ENCODE measurements around the gene NCOA5. TPM values are rescaled to one million over a fixed set of nuclear protein-coding genes. Genes with fewer than 3 reads are reported as not detected.

Gene NCOA5
- total RNA-seq, 1 donor from 2014 or later: 27.6 TPM

DNA sequence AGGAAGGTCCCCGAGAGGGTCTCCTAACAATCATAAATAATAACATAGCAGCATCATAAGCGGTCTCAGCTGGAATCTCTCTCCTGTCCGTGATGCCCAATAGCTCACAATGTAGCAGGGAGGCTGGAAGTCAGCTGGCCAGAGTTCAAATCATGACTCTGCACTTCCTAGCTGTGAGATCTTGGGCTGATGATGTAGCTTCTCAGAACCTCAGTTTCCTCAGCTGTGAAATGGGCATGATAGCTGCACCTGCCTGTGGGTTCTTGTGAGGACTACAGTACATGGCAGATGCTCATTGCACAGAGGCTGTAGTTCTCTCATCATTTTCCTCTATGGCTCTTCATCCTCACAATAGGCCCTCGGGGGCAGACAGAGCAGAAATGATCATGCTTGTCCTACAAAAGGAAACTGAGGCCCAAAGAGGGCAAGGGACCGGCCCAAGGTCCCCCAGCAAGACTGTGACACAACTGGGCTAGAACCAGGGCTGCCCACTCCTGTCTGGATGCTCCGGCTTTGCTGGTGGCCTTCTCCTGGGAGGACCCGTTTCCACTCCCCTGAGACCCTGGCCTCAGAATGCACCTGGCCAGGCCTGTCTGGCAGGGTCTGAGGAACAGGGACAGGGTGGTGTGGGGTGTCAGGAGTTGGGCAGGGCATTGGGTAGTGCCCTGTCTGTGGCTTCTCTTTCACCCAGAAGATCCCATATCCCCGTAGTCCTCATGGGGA, 43.0 kb downstream of the NCOA5 start:
- H3K4me3 Mint-ChIP-seq: no peak overlapping the region
- peaks cover 14% of the 10 kb centered on the region for H3K27me3 Mint-ChIP-seq
- intact Hi-C loops (cut with micrococcal nuclease): no loop called here
- no peak for DNase-seq
- no peaks in the 10 kb centered on the region for H3K9me3 Mint-ChIP-seq
- no peaks in the 10 kb centered on the region for H3K36me3 Mint-ChIP-seq (ENCODE audit: low read depth)
- no peak overlapping the region for H3K27ac Mint-ChIP-seq
- H3K4me1 Mint-ChIP-seq: no peaks in the 10 kb centered on the region

DNA sequence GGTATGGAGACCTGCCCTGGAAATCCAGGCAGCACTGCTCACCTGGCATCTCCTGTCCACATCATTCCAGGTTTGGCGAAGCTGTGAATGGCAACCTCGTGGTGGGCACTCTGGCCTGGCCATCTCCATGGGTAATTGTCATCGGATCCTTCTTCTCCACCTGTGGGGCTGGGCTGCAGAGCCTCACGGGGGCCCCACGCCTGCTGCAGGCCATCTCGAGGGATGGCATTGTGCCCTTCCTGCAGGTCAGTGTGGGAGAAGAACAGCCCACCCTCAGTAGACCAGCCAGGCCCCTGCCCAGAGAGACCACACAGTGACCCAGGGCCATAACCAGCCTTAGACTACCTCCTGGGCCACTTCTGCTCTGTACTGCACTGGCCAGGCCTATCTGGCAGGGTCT, 44.9 kb downstream of the NCOA5 start:
- Mint-ChIP-seq H3K9me3 (no peaks in the 10 kb centered on the region), H3K27ac (no peak overlapping the region), H3K36me3 (ENCODE audit: low read depth) (no peaks in the 10 kb centered on the region), H3K27me3 (peaks cover 9% of the 10 kb centered on the region), H3K4me3 (no peak overlapping the region), H3K4me1 (no peaks in the 10 kb centered on the region)
- intact Hi-C loops (cut with micrococcal nuclease): no loop called here
- DNase-seq: no peak

- H3K27ac Mint-ChIP-seq: no peak overlapping the region
- H3K4me1 Mint-ChIP-seq: no peaks in the 10 kb centered on the region
- DNase-seq: no peak
Measured at GRCh38 chr20:46043556-46043955, 46.2 kb downstream of the NCOA5 start.

GRCh38 chr20:46040902-46041535, 48.7 kb downstream of the NCOA5 start:
- H3K4me1 Mint-ChIP-seq: no peaks in the 10 kb centered on the region
- H3K4me3 Mint-ChIP-seq: no peak overlapping the region
- H3K27ac Mint-ChIP-seq: no peak overlapping the region
- DNase-seq: peak; percentile 89
- no peaks in the 10 kb centered on the region for H3K9me3 Mint-ChIP-seq
- H3K27me3 Mint-ChIP-seq: peaks cover 5% of the 10 kb centered on the region
- intact Hi-C loops (cut with micrococcal nuclease): no loop called here
- H3K36me3 Mint-ChIP-seq (ENCODE audit: low read depth): no peaks in the 10 kb centered on the region

More at GRCh38 chr20:46043556-46043955, 46.2 kb downstream of the NCOA5 start:
- H3K36me3 Mint-ChIP-seq (ENCODE audit: low read depth): no peaks in the 10 kb centered on the region
- no peak overlapping the region for H3K4me3 Mint-ChIP-seq
- H3K9me3 Mint-ChIP-seq: no peaks in the 10 kb centered on the region
- H3K27me3 Mint-ChIP-seq: peaks cover 5% of the 10 kb centered on the region
- intact Hi-C loops (cut with micrococcal nuclease): no loop called here

DNA sequence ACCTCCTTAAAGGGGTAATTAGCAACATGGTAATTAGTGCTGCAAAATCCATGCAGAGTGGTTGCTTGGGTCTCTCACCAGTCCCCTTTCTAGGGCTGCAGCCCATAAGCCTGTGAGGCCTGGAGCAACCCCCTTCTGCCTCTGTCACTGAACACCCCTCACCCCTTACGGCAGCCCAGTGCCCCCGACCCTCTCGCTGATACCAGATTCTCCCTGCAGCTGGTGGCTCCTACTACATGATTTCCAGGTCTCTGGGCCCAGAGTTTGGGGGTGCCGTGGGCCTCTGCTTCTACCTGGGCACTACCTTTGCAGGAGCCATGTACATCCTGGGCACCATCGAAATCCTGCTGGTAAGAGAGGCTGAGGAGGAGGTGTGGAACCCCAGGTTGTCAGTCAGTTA, 52.7 kb downstream of the NCOA5 start:
- no peaks in the 10 kb centered on the region for H3K4me1 Mint-ChIP-seq
- intact Hi-C loops (cut with micrococcal nuclease): no loop called here
- H3K9me3 Mint-ChIP-seq: no peaks in the 10 kb centered on the region
- peaks cover 35% of the 10 kb centered on the region for H3K27me3 Mint-ChIP-seq
- DNase-seq: no peak
- H3K27ac Mint-ChIP-seq: no peak overlapping the region
- no peak overlapping the region for H3K4me3 Mint-ChIP-seq
- no peaks in the 10 kb centered on the region for H3K36me3 Mint-ChIP-seq (ENCODE audit: low read depth)

GRCh38 chr20:46036370-46036769, 53.4 kb downstream of the NCOA5 start:
- intact Hi-C loops (cut with micrococcal nuclease): no loop called here
- DNase-seq: no peak
- no peak overlapping the region for H3K4me3 Mint-ChIP-seq
- H3K36me3 Mint-ChIP-seq (ENCODE audit: low read depth): no peaks in the 10 kb centered on the region
- no peak overlapping the region for H3K27ac Mint-ChIP-seq
- H3K9me3 Mint-ChIP-seq: no peaks in the 10 kb centered on the region
- H3K4me1 Mint-ChIP-seq: no peaks in the 10 kb centered on the region
- H3K27me3 Mint-ChIP-seq: peaks cover 33% of the 10 kb centered on the region

DNA sequence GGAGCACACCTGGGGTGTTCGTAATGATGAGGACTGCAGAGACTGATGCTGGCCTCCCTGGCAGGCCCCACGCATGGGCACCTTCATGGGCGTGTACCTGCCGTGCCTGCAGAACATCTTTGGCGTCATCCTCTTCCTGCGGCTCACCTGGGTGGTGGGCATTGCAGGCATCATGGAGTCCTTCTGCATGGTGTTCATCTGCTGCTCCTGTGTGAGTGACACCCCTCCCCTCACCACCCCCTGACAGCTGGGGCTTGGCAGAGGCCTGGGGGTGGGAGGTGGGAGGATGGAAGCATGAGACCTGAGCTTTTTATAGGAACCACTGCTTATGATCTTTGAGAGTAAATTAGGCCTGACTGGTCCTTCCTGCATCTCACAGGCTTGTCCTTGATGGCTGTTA, 54.0 kb downstream of the NCOA5 start:
- H3K36me3 Mint-ChIP-seq (ENCODE audit: low read depth): no peaks in the 10 kb centered on the region
- H3K4me1 Mint-ChIP-seq: no peaks in the 10 kb centered on the region
- H3K9me3 Mint-ChIP-seq: no peaks in the 10 kb centered on the region
- no peak for DNase-seq
- peaks cover 39% of the 10 kb centered on the region for H3K27me3 Mint-ChIP-seq
- no peak overlapping the region for H3K4me3 Mint-ChIP-seq
- intact Hi-C loops (cut with micrococcal nuclease): no loop called here
- H3K27ac Mint-ChIP-seq: no peak overlapping the region

- no peak for DNase-seq
- H3K27ac Mint-ChIP-seq: no peak overlapping the region
- H3K4me1 Mint-ChIP-seq: no peaks in the 10 kb centered on the region
- intact Hi-C loops (cut with micrococcal nuclease): no loop called here
- H3K4me3 Mint-ChIP-seq: no peak overlapping the region
- peaks cover 41% of the 10 kb centered on the region for H3K27me3 Mint-ChIP-seq
- no peaks in the 10 kb centered on the region for H3K9me3 Mint-ChIP-seq
- no peaks in the 10 kb centered on the region for H3K36me3 Mint-ChIP-seq (ENCODE audit: low read depth)
Measured at GRCh38 chr20:46035253-46035652, 54.5 kb downstream of the NCOA5 start.

DNA sequence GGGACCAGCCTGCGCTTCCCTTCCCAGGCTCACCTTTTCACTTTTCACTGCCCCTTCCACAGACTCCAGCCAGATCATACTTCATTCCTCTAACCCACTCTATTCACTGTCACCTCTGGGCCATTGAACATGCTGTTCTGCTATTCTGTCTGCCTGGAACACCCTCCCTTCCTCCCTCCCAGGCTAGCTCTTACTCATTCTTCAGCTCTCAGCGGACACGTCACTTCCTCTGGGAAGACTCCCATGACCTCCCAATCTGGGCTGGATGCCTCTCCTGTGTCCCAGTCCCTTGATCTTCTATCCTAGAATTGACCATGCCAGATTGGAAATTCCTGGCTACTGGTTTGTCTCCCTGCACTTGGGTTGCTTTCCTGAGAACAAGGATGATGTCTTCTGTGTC, 55.7 kb downstream of the NCOA5 start:
- H3K4me3 Mint-ChIP-seq: no peak overlapping the region
- no peak overlapping the region for H3K27ac Mint-ChIP-seq
- intact Hi-C loops (cut with micrococcal nuclease): no loop called here
- no peak for DNase-seq
- no peaks in the 10 kb centered on the region for H3K36me3 Mint-ChIP-seq (ENCODE audit: low read depth)
- H3K4me1 Mint-ChIP-seq: no peaks in the 10 kb centered on the region
- no peaks in the 10 kb centered on the region for H3K9me3 Mint-ChIP-seq
- peaks cover 47% of the 10 kb centered on the region for H3K27me3 Mint-ChIP-seq

GRCh38 chr20:46031701-46032254, 58.0 kb downstream of the NCOA5 start:
- H3K9me3 Mint-ChIP-seq: no peaks in the 10 kb centered on the region
- no peaks in the 10 kb centered on the region for H3K36me3 Mint-ChIP-seq (ENCODE audit: low read depth)
- H3K4me1 Mint-ChIP-seq: no peaks in the 10 kb centered on the region
- no peak overlapping the region for H3K27ac Mint-ChIP-seq
- intact Hi-C loops (cut with micrococcal nuclease): no loop called here
- H3K4me3 Mint-ChIP-seq: no peak overlapping the region
- peaks cover 60% of the 10 kb centered on the region for H3K27me3 Mint-ChIP-seq
- DNase-seq: no peak

DNA sequence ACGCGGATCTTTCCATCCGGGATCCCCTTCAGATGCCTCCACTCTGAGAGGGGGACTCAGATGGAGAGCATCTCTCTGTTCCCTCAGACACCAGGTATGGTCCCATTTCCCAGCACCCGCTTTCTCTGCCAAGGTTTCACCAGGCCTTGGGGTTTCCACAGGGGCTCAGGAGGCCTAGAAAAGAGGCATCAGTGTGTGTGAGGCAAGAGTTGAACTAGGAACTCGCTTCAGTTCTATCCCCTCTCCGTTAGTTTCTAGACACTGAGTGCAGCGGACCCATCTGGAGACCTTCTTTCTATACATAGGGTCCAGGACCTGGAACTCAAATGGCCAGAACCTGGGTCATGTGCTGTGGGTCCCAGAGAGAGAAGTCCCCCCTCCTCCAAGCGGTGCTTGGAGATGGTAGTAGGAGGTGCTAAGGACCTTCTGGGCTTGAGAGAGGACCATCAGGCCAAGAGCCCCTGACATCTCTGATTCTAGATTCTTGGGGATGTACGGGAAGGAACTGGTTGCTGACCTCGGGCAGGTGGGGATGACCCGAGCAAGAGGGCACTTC, 58.7 kb downstream of the NCOA5 start:
- intact Hi-C loops (cut with micrococcal nuclease): no loop called here
- Mint-ChIP-seq H3K36me3 (ENCODE audit: low read depth) (no peaks in the 10 kb centered on the region), H3K27ac (no peak overlapping the region), H3K4me3 (no peak overlapping the region), H3K27me3 (peaks cover 57% of the 10 kb centered on the region), H3K4me1 (no peaks in the 10 kb centered on the region), H3K9me3 (no peaks in the 10 kb centered on the region)
- DNase-seq: no peak

- no peak for DNase-seq
- Mint-ChIP-seq H3K4me3 (no peak overlapping the region), H3K9me3 (no peaks in the 10 kb centered on the region), H3K27me3 (peaks cover 60% of the 10 kb centered on the region), H3K36me3 (ENCODE audit: low read depth) (no peaks in the 10 kb centered on the region), H3K4me1 (no peaks in the 10 kb centered on the region), H3K27ac (peak overlapping the region; percentile 60)
- intact Hi-C loops (cut with micrococcal nuclease): no loop called here
Measured at GRCh38 chr20:46030284-46031013, 59.3 kb downstream of the NCOA5 start.

GRCh38 chr20:46028772-46029371, 60.9 kb downstream of the NCOA5 start, which contains the start of gene SLC12A5:
SLC12A5 (plus strand) TSS chr20:46029215; CDS start chr20:46029345, 130 bp downstream.
- intact Hi-C loops (cut with micrococcal nuclease): loop anchor here (2.0 kb wide), 1 partner anchor 14 kb away; no protein-coding TSS in a partner anchor
- Mint-ChIP-seq H3K36me3 (ENCODE audit: low read depth) (no peaks in the 10 kb centered on the region), H3K9me3 (no peaks in the 10 kb centered on the region), H3K27ac (peak within 1 kb of the TSS; percentile 48), H3K27me3 (peaks cover 62% of the 10 kb centered on the region), H3K4me1 (no peaks in the 10 kb centered on the region), H3K4me3 (no peak within 1 kb of the TSS)
- no peak for DNase-seq
